ENCODE measurements around the gene BRD9. TPM values are rescaled to one million over a fixed set of nuclear protein-coding genes. Genes with fewer than 3 reads are reported as not detected.

Gene BRD9
- total RNA-seq = 42.8 and 46.1 TPM in 2 replicates

GRCh38 chr5:892394-893136 lies at the start of gene BRD9, which contains the start of gene TRIP13:
Gene BRD9 (minus strand): TSS chr5:892801. CDS start chr5:892657, 144 bp downstream.
Gene TRIP13 (plus strand): TSS chr5:892884. CDS start chr5:892999, 115 bp downstream.

GRCh38 chr5:850511-851006 lies 42.0 kb downstream of the BRD9 start, which contains the start of gene ZDHHC11:
Gene ZDHHC11 (minus strand): TSS chr5:850986. CDS start chr5:850602, 384 bp downstream.

Other genes starting within 250 kb of the BRD9 start
- gene TPPP, start 199.4 kb downstream of the BRD9 start, total RNA-seq = under 0.01 TPM in 2 replicates
- gene ZDHHC11B, start 108.1 kb downstream of the BRD9 start, total RNA-seq = under 0.01 TPM in 1 of 2 replicates, not detected in the other
- gene ZDHHC11, start 41.8 kb downstream of the BRD9 start, total RNA-seq = 0.33 and 0.67 TPM in 2 replicates
- gene TRIP13, start 83 bp upstream of the BRD9 start, total RNA-seq = 25.2 and 35.3 TPM in 2 replicates
- 0.29 and 0.33 TPM in 2 replicates for gene NKD2, start 116.0 kb upstream of the BRD9 start, total RNA-seq
- gene SLC12A7, start 219.3 kb upstream of the BRD9 start, total RNA-seq = 22.0 and 30.1 TPM in 2 replicates

Measured in vein endothelial cell (primary cell).